IgD-negative memory B cell (primary cell): ENCODE results near the gene GABPB1. TPM values are rescaled to one million over a fixed set of nuclear protein-coding genes. Genes with fewer than 3 reads are reported as not detected.

Experiments
- H3K27ac Mint-ChIP-seq, 3 donors: one replicate each; pipeline ENCODE4 v1.8.0; 2020 to 2022; ENCODE audit warnings: mild to moderate bottlenecking in 3 of 3, mixed read lengths in 3 of 3, moderate library complexity in 1 of 3
- H3K27me3 Mint-ChIP-seq: one replicate; pipeline ENCODE4 v1.8.0; 2021; ENCODE audit warnings: mixed read lengths
- H3K36me3 Mint-ChIP-seq: one replicate; pipeline ENCODE4 v1.8.0; 2020; ENCODE audit warnings: mild to moderate bottlenecking, mixed read lengths
- H3K4me1 Mint-ChIP-seq, 3 donors: one replicate each; pipeline ENCODE4 v1.8.0; 2020 to 2022; ENCODE audit warnings: mixed read lengths in 3 of 3, mild to moderate bottlenecking in 1 of 3
- H3K4me3 Mint-ChIP-seq, 4 donors: one replicate each; pipeline ENCODE4 v1.8.0; 2020 to 2022; ENCODE audit warnings: mild to moderate bottlenecking in 4 of 4, mixed read lengths in 4 of 4, moderate library complexity in 3 of 4
- H3K9me3 Mint-ChIP-seq, 3 donors: one replicate each; pipeline ENCODE4 v1.8.0; 2020 to 2021; ENCODE audit warnings: mixed read lengths in 3 of 3, mild to moderate bottlenecking in 1 of 3
- polyA plus RNA-seq: library from polyadenylated mRNA; unstranded; fragments of 300-500 nt; fragmentation: Illumina TruSeq; gene quantifications from one replicate; pipeline ENCODE4 v1.2.3, GENCODE V29; 2021

GABPB1 gene
- polyA plus RNA-seq, 1 donor from 2014 or later: 31.4 TPM

GRCh38 chr15:50358845-50359244 lies 3.8 kb upstream of the GABPB1 start:
- Mint-ChIP-seq H3K27ac (peak overlapping the region in 1 of 3 donors; percentile 3), H3K4me3 (no peak overlapping the region), H3K4me1 (peaks cover 23 to 34% (median 23%) of the 10 kb centered on the region in 3 donors), H3K9me3 (no peaks in the 10 kb centered on the region), H3K27me3 (no peaks in the 10 kb centered on the region), H3K36me3 (peaks cover 10% of the 10 kb centered on the region)

- Mint-ChIP-seq H3K9me3 (no peaks in the 10 kb centered on the region), H3K27me3 (no peaks in the 10 kb centered on the region), H3K4me1 (peaks cover 31 to 48% (median 34%) of the 10 kb centered on the region in 3 donors), H3K27ac (peak overlapping the region; percentile 98 to 100 (median 99)), H3K36me3 (peaks cover 10% of the 10 kb centered on the region), H3K4me3 (peak overlapping the region; percentile 98 to 99 (median 98))
These were observed 982 bp upstream of the GABPB1 start for GRCh38 chr15:50355980-50356379.

GRCh38 chr15:50355619-50355905 lies 564 bp upstream of the GABPB1 start:
- peaks cover 12% of the 10 kb centered on the region for H3K36me3 Mint-ChIP-seq
- H3K9me3 Mint-ChIP-seq: no peaks in the 10 kb centered on the region
- peaks cover 36 to 52% (median 38%) of the 10 kb centered on the region in 3 donors for H3K4me1 Mint-ChIP-seq
- H3K27me3 Mint-ChIP-seq: no peaks in the 10 kb centered on the region
- H3K27ac Mint-ChIP-seq: peak overlapping the region; percentile 98 to 100 (median 99)
- peak overlapping the region; percentile 98 to 99 (median 98) for H3K4me3 Mint-ChIP-seq

- Mint-ChIP-seq H3K4me3 (peak overlapping the region; percentile 98 to 99 (median 98)), H3K9me3 (no peaks in the 10 kb centered on the region), H3K36me3 (peaks cover 14% of the 10 kb centered on the region), H3K27ac (peak overlapping the region; percentile 98 to 100 (median 99)), H3K27me3 (no peaks in the 10 kb centered on the region), H3K4me1 (peaks cover 44 to 64% (median 47%) of the 10 kb centered on the region in 3 donors)
These were observed 792 bp downstream of the GABPB1 start for GRCh38 chr15:50353975-50354837.

GRCh38 chr15:50353251-50353974 lies 1.6 kb downstream of the GABPB1 start:
- H3K4me1 Mint-ChIP-seq: peaks cover 44 to 66% (median 46%) of the 10 kb centered on the region in 3 donors
- H3K9me3 Mint-ChIP-seq: no peaks in the 10 kb centered on the region
- peak overlapping the region; percentile 98 to 99 (median 98) for H3K4me3 Mint-ChIP-seq
- peak overlapping the region; percentile 98 to 100 (median 99) for H3K27ac Mint-ChIP-seq
- H3K36me3 Mint-ChIP-seq: peaks cover 14% of the 10 kb centered on the region
- no peaks in the 10 kb centered on the region for H3K27me3 Mint-ChIP-seq

- Mint-ChIP-seq H3K36me3 (peaks cover 10% of the 10 kb centered on the region), H3K4me3 (peak overlapping the region; percentile 60 to 98 (median 96)), H3K4me1 (peaks cover 32 to 51% (median 41%) of the 10 kb centered on the region in 3 donors), H3K9me3 (no peaks in the 10 kb centered on the region), H3K27ac (peak overlapping the region; percentile 46 to 99 (median 98)), H3K27me3 (no peaks in the 10 kb centered on the region)
These were observed 4.4 kb downstream of the GABPB1 start for GRCh38 chr15:50350621-50351020.

GRCh38 chr15:50345298-50345697 lies 9.7 kb downstream of the GABPB1 start:
- H3K27ac Mint-ChIP-seq: no peak overlapping the region
- peaks cover 21 to 36% (median 22%) of the 10 kb centered on the region in 3 donors for H3K4me1 Mint-ChIP-seq

GRCh38 chr15:50344006-50344464 lies 11.0 kb downstream of the GABPB1 start:
- Mint-ChIP-seq H3K4me3 (no peak overlapping the region), H3K9me3 (no peaks in the 10 kb centered on the region), H3K4me1 (peaks cover 14 to 30% (median 18%) of the 10 kb centered on the region in 3 donors), H3K27ac (no peak overlapping the region), H3K27me3 (no peaks in the 10 kb centered on the region), H3K36me3 (peaks cover 2% of the 10 kb centered on the region)

More at GRCh38 chr15:50345298-50345697, 9.7 kb downstream of the GABPB1 start:
- H3K36me3 Mint-ChIP-seq: peaks cover 4% of the 10 kb centered on the region
- no peak overlapping the region for H3K4me3 Mint-ChIP-seq
- no peaks in the 10 kb centered on the region for H3K9me3 Mint-ChIP-seq
- H3K27me3 Mint-ChIP-seq: no peaks in the 10 kb centered on the region

GRCh38 chr15:50341616-50342136 lies 13.3 kb downstream of the GABPB1 start:
- Mint-ChIP-seq H3K27me3 (no peaks in the 10 kb centered on the region), H3K9me3 (no peaks in the 10 kb centered on the region), H3K36me3 (no peaks in the 10 kb centered on the region), H3K4me1 (peaks cover 15 to 23% (median 17%) of the 10 kb centered on the region in 3 donors), H3K4me3 (no peak overlapping the region), H3K27ac (no peak overlapping the region)

- no peaks in the 10 kb centered on the region for H3K27me3 Mint-ChIP-seq
- no peak overlapping the region for H3K4me3 Mint-ChIP-seq
- peaks cover 15 to 18% (median 17%) of the 10 kb centered on the region in 3 donors for H3K4me1 Mint-ChIP-seq
- H3K9me3 Mint-ChIP-seq: no peaks in the 10 kb centered on the region
- no peak overlapping the region for H3K27ac Mint-ChIP-seq
- no peaks in the 10 kb centered on the region for H3K36me3 Mint-ChIP-seq
These were observed 14.6 kb downstream of the GABPB1 start for GRCh38 chr15:50340416-50340815.

GRCh38 chr15:50339717-50340116 lies 15.3 kb downstream of the GABPB1 start:
- H3K4me3 Mint-ChIP-seq: no peak overlapping the region
- no peaks in the 10 kb centered on the region for H3K36me3 Mint-ChIP-seq
- H3K9me3 Mint-ChIP-seq: no peaks in the 10 kb centered on the region
- peak overlapping the region in 1 of 3 donors; percentile 39 for H3K27ac Mint-ChIP-seq
- no peaks in the 10 kb centered on the region for H3K27me3 Mint-ChIP-seq
- peaks cover 15 to 22% (median 19%) of the 10 kb centered on the region in 3 donors for H3K4me1 Mint-ChIP-seq

GRCh38 chr15:50335251-50335650 lies 19.7 kb downstream of the GABPB1 start:
- Mint-ChIP-seq H3K27ac (no peak overlapping the region), H3K9me3 (no peaks in the 10 kb centered on the region), H3K36me3 (peaks cover 5% of the 10 kb centered on the region), H3K4me3 (no peak overlapping the region), H3K4me1 (peaks cover 14 to 21% (median 15%) of the 10 kb centered on the region in 3 donors), H3K27me3 (no peaks in the 10 kb centered on the region)

GRCh38 chr15:50333229-50333628 lies 21.8 kb downstream of the GABPB1 start:
- Mint-ChIP-seq H3K4me1 (peaks cover 9 to 16% (median 13%) of the 10 kb centered on the region in 3 donors), H3K27ac (no peak overlapping the region), H3K9me3 (no peaks in the 10 kb centered on the region), H3K27me3 (no peaks in the 10 kb centered on the region), H3K36me3 (peaks cover 5% of the 10 kb centered on the region), H3K4me3 (no peak overlapping the region)

GRCh38 chr15:50330921-50331320 lies 24.1 kb downstream of the GABPB1 start:
- no peak overlapping the region for H3K27ac Mint-ChIP-seq

GRCh38 chr15:50328116-50328515 lies 26.9 kb downstream of the GABPB1 start:
- peaks cover 9% of the 10 kb centered on the region for H3K36me3 Mint-ChIP-seq
- no peaks in the 10 kb centered on the region for H3K9me3 Mint-ChIP-seq
- H3K4me1 Mint-ChIP-seq: peaks cover 11 to 12% (median 12%) of the 10 kb centered on the region in 3 donors
- peak overlapping the region in 1 of 3 donors; percentile 2 for H3K27ac Mint-ChIP-seq
- no peaks in the 10 kb centered on the region for H3K27me3 Mint-ChIP-seq
- H3K4me3 Mint-ChIP-seq: no peak overlapping the region

More at GRCh38 chr15:50330921-50331320, 24.1 kb downstream of the GABPB1 start:
- Mint-ChIP-seq H3K4me1 (peaks cover 12 to 22% (median 17%) of the 10 kb centered on the region in 3 donors), H3K27me3 (no peaks in the 10 kb centered on the region), H3K36me3 (peaks cover 9% of the 10 kb centered on the region), H3K9me3 (no peaks in the 10 kb centered on the region), H3K4me3 (no peak overlapping the region)
